ENCODE measurements around the gene RBM17. TPM values are rescaled to one million over a fixed set of nuclear protein-coding genes. Genes with fewer than 3 reads are reported as not detected.

The RBM17 gene
- total and polyA plus RNA-seq, 10 of the 15 experiments (the other 5 are each of a cell fraction or from before 2014, with no cell fraction given): 28.4 to 181 (median 83.9) TPM

GRCh38 chr10:6144406-6145165 is 55.8 kb downstream of the RBM17 start:
- Histone ChIP-seq H3K9ac (ENCODE audit: control insufficient read depth, insufficient read depth, low read length) (peak overlapping the region; percentile 79), H3K79me2 (ENCODE audit: control insufficient read depth, insufficient read depth, low read length) (peaks cover 12% of the 10 kb centered on the region; the same call in 1 of the 2 replicates), H3K27me3 (replicated peaks in 1 of 2; ENCODE audit: control insufficient read depth in 2 of 2, insufficient read depth in 2 of 2, low read length in 1 of 2) (no peaks in the 10 kb centered on the region), H2AFZ (ENCODE audit: control insufficient read depth, low read depth, low read length) (peak overlapping the region; percentile 88), H3K27ac (ENCODE audit: control insufficient read depth, insufficient read depth) (peak overlapping the region; percentile 67), H3K4me3 (peak overlapping the region; percentile 88), H4K20me1 (ENCODE audit: control insufficient read depth, insufficient read depth) (no peaks in the 10 kb centered on the region), H3K9me3 (replicated peaks; ENCODE audit: control insufficient read depth, insufficient read depth, low read length) (no peaks in the 10 kb centered on the region), H3K36me3 (ENCODE audit: control insufficient read depth in 2 of 2, insufficient read depth in 2 of 2, low read length in 1 of 2) (no peaks in the 10 kb centered on the region), H3K4me2 (ENCODE audit: control insufficient read depth, insufficient read depth) (peak overlapping the region; percentile 91), H3K4me1 (ENCODE audit: control insufficient read depth, insufficient read depth, low read length) (peaks cover 49% of the 10 kb centered on the region)
- ATAC-seq (peak; percentile 79), DNase-seq (ENCODE audit: low read depth, low spot score) (no peak), FAIRE-seq (peak; percentile 73)
- no TSS peak for BruUV-seq (replicated peaks)
- SMC1A ChIA-PET (ENCODE audit: uncharacterized antibody, unreplicated experiment): interaction anchor here (1.0 to 1.5 kb wide), 5 partner anchors 9 to 257 kb away, joined by 3 to 4 read pairs (median 4); no protein-coding TSS in a partner anchor
- CTCF ChIA-PET: interaction anchor here (0.9 to 1.1 kb wide), 4 partner anchors 38 to 257 kb away, joined by 3 to 6 read pairs (median 4); partner anchors contain the start of gene PFKFB3
- POLR2A ChIA-PET: interaction anchor here (0.6 to 1.5 kb wide), 7 partner anchors 10 to 462 kb away, joined by 3 to 10 read pairs (median 3); partner anchors contain the start of gene PFKFB3
- RAD21 ChIA-PET (ENCODE audit: unreplicated experiment): interaction anchor here (0.6 to 8.1 kb wide), 8 partner anchors 9 to 1304 kb away, joined by 3 to 69 read pairs (median 4); partner anchors contain the start of gene PFKFB3
- in situ Hi-C loops (cut with MboI): no loop called here
- intact Hi-C loops (cut with micrococcal nuclease; ENCODE audit: unreplicated experiment): loop anchor here (5.0 kb wide), 1 partner anchor 128 kb away; no protein-coding TSS in a partner anchor
- under 1% methylated on average over 44 of the region's 81 CpGs for WGBS (ENCODE audit: insufficient coverage, insufficient replicate concordance, low lambda C conversion rate, missing lambda C conversion rate)
- TF ChIP-seq IRF4 (IDR thresholded peaks at IDR 0.05; ENCODE audit: low read depth, low read length) (no peak), ZNF384 (IDR thresholded peaks at IDR 0.05; ENCODE audit: borderline replicate concordance, low read depth, low read length) (no peak), RUNX3 (IDR thresholded peaks at IDR 0.05; ENCODE audit: low read length) (no peak), MYC (IDR thresholded peaks at IDR 0.05; ENCODE audit: insufficient read depth, insufficient read length, insufficient replicate concordance, low read length, severe bottlenecking) (no peak), KAT2A (conservative IDR thresholded peaks at IDR 0.05; ENCODE audit: control insufficient read depth, low read depth, low read length) (no peak), NR2C1 (IDR thresholded peaks at IDR 0.05) (no peak), POLR2AphosphoS2 (IDR thresholded peaks at IDR 0.05; ENCODE audit: low read depth, low read length) (peak; percentile 57; the same call in 1 of the 2 replicates), ZBTB33 (IDR thresholded peaks at IDR 0.05) (no peak), NBN (IDR thresholded peaks at IDR 0.05) (peak; percentile 67), CBFB (IDR thresholded peaks at IDR 0.05; ENCODE audit: low read depth) (no peak), ZZZ3 (IDR thresholded peaks at IDR 0.05; ENCODE audit: control insufficient read depth, insufficient read length, low read depth) (no peak), EP300 (IDR thresholded peaks at IDR 0.05; ENCODE audit: borderline replicate concordance in 1 of 2, control insufficient read depth in 1 of 2, low read depth in 2 of 2, low read length in 2 of 2) (no peak), ZNF687 (IDR thresholded peaks at IDR 0.05) (peak; percentile 60)
